OCI-LY1 (cell line): ENCODE measurements around the gene TMEM132C.

Experiments
- H2AFZ ChIP-seq: fragments of 200-600 bp; sonication (generic), shearing (Covaris generic); 2 replicates; pipeline ENCODE4 v1.6.0; 2014; ENCODE audit warnings: antibody characterized with exemption, mild to moderate bottlenecking, low read length
- H3F3A ChIP-seq: fragments of 200-600 bp; sonication (generic), shearing (Covaris generic); 2 replicates; pipeline ENCODE4 v1.6.0; 2014; ENCODE audit warnings: mild to moderate bottlenecking, antibody characterized with exemption, low read length, moderate library complexity; ENCODE audit not compliant: insufficient read depth
- H3K27ac ChIP-seq: fragments of 200-600 bp; sonication (generic); 2 replicates; pipeline ENCODE4 v1.5.1; 2014; ENCODE audit warnings: low read length, mixed run types, mild to moderate bottlenecking, low read depth; ENCODE audit not compliant: poor library complexity, severe bottlenecking
- H3K27me3 ChIP-seq: fragments of 200-600 bp; sonication (generic); 2 replicates; pipeline ENCODE4 v1.6.0; 2014; ENCODE audit warnings: antibody characterized with exemption, mild to moderate bottlenecking, low read length, moderate library complexity; ENCODE audit not compliant: insufficient read depth
- H3K36me3 ChIP-seq: fragments of 200-600 bp; sonication (generic); 2 replicates; pipeline ENCODE4 v1.6.1; 2014; ENCODE audit warnings: mild to moderate bottlenecking, antibody characterized with exemption, low read length, moderate library complexity, mixed read lengths; ENCODE audit not compliant: insufficient read depth
- H3K4me1 ChIP-seq: fragments of 200-600 bp; sonication (generic); 2 replicates; pipeline ENCODE4 v1.5.1; 2014; ENCODE audit warnings: mild to moderate bottlenecking, low read length, moderate library complexity; ENCODE audit not compliant: insufficient read depth, severe bottlenecking
- H3K4me2 ChIP-seq: fragments of 200-600 bp; sonication (generic), shearing (Covaris generic); 2 replicates; pipeline ENCODE4 v1.6.1; 2014; ENCODE audit warnings: low read length
- H3K4me3 ChIP-seq: fragments of 200-600 bp; sonication (generic); 2 replicates; pipeline ENCODE4 v1.5.1; 2014; ENCODE audit warnings: low read length, low read depth, mild to moderate bottlenecking, mixed read lengths; ENCODE audit not compliant: poor library complexity, severe bottlenecking
- H3K79me2 ChIP-seq: fragments of 200-600 bp; shearing (Covaris generic); 2 replicates; pipeline ENCODE4 v1.6.1; 2016; ENCODE audit warnings: mixed run types, low read length, mixed read lengths; ENCODE audit not compliant: insufficient read depth
- H3K9ac ChIP-seq: fragments of 200-600 bp; sonication (generic), shearing (Covaris generic); 2 replicates; pipeline ENCODE4 v1.6.1; 2014; ENCODE audit warnings: mild to moderate bottlenecking, low read length, mixed read lengths
- H3K9me2 ChIP-seq: fragments of 200-600 bp; sonication (generic), shearing (Covaris generic); 2 replicates; pipeline ENCODE4 v1.6.1; 2014; ENCODE audit warnings: low read depth, mild to moderate bottlenecking, low read length, mixed read lengths
- H3K9me3 ChIP-seq: fragments of 200-600 bp; shearing (Covaris generic); 2 replicates; pipeline ENCODE4 v1.6.1; 2014; ENCODE audit warnings: low read length, mixed read lengths
- H4K20me1 ChIP-seq: fragments of 200-600 bp; sonication (generic), shearing (Covaris generic); 2 replicates; pipeline ENCODE4 v1.6.0; 2016; ENCODE audit warnings: mild to moderate bottlenecking, low read length; ENCODE audit not compliant: insufficient read depth
- CTCF ChIP-seq: fragments of 200-600 bp; sonication (generic), shearing (Covaris generic); IDR thresholded peaks from 2 replicates; pipeline ENCODE4 v1.5.1; 2017; ENCODE audit warnings: mild to moderate bottlenecking, antibody characterized with exemption, low read length, moderate library complexity, mixed read lengths
- EZH2 ChIP-seq: fragments of 200-600 bp; sonication (generic), shearing (Covaris generic); IDR thresholded peaks from 2 replicates; pipeline ENCODE4 v1.8.0; 2017; ENCODE audit warnings: borderline replicate concordance, mixed run types, mild to moderate bottlenecking, antibody characterized with exemption, low read length, moderate library complexity, mixed read lengths

The TMEM132C gene

GRCh38 chr12:128726886-128727285 lies 459.9 kb downstream of the TMEM132C start:
- Histone ChIP-seq H3K9me2 (no peaks in the 10 kb centered on the region), H2AFZ (no peak overlapping the region), H3K36me3 (no peaks in the 10 kb centered on the region), H3K27ac (no peak overlapping the region), H3K4me2 (no peak overlapping the region), H3K4me3 (no peak overlapping the region), H4K20me1 (no peaks in the 10 kb centered on the region), H3F3A (no peaks in the 10 kb centered on the region), H3K4me1 (no peaks in the 10 kb centered on the region), H3K9ac (no peak overlapping the region), H3K79me2 (no peaks in the 10 kb centered on the region), H3K27me3 (no peaks in the 10 kb centered on the region), H3K9me3 (no peaks in the 10 kb centered on the region)
- TF ChIP-seq CTCF, result no peak
- TF ChIP-seq EZH2, result no peak

GRCh38 chr12:128727461-128727860 lies 460.5 kb downstream of the TMEM132C start:
- no peak overlapping the region for H3K27ac ChIP-seq
- H3K36me3 ChIP-seq, result no peaks in the 10 kb centered on the region
- H3K9ac ChIP-seq, result no peak overlapping the region
- H2AFZ ChIP-seq, result no peak overlapping the region
- H4K20me1 ChIP-seq, result no peaks in the 10 kb centered on the region
- H3K4me2 ChIP-seq, result no peak overlapping the region
- no peaks in the 10 kb centered on the region for H3K9me3 ChIP-seq
- H3K4me1 ChIP-seq, result no peaks in the 10 kb centered on the region
- TF ChIP-seq EZH2, result no peak
- no peak for TF ChIP-seq CTCF
- H3F3A ChIP-seq, result no peaks in the 10 kb centered on the region
- no peaks in the 10 kb centered on the region for H3K79me2 ChIP-seq
- H3K9me2 ChIP-seq, result no peaks in the 10 kb centered on the region
- H3K27me3 ChIP-seq, result no peaks in the 10 kb centered on the region
- no peak overlapping the region for H3K4me3 ChIP-seq

- no peaks in the 10 kb centered on the region for H3K9me3 ChIP-seq
- no peak overlapping the region for H2AFZ ChIP-seq
- H3K36me3 ChIP-seq, result no peaks in the 10 kb centered on the region
- H4K20me1 ChIP-seq, result no peaks in the 10 kb centered on the region
- H3K4me3 ChIP-seq, result no peak overlapping the region
- H3K27ac ChIP-seq, result no peak overlapping the region
- H3K9me2 ChIP-seq, result no peaks in the 10 kb centered on the region
- H3K4me2 ChIP-seq, result no peak overlapping the region
- H3K27me3 ChIP-seq, result no peaks in the 10 kb centered on the region
- H3F3A ChIP-seq, result no peaks in the 10 kb centered on the region
- no peaks in the 10 kb centered on the region for H3K4me1 ChIP-seq
- no peaks in the 10 kb centered on the region for H3K79me2 ChIP-seq
- H3K9ac ChIP-seq, result no peak overlapping the region
- TF ChIP-seq EZH2, result no peak
- no peak for TF ChIP-seq CTCF
Measured at GRCh38 chr12:128727999-128728398, 461.0 kb downstream of the TMEM132C start.
